NCI-H524 (cell line): ENCODE measurements around the gene CUBN.

Experiments
- DNase-seq, 2 experiments: peaks; one replicate each; lab custom pipeline; 2025; lab: John Stamatoyannopoulos, UW

Gene CUBN

DNA sequence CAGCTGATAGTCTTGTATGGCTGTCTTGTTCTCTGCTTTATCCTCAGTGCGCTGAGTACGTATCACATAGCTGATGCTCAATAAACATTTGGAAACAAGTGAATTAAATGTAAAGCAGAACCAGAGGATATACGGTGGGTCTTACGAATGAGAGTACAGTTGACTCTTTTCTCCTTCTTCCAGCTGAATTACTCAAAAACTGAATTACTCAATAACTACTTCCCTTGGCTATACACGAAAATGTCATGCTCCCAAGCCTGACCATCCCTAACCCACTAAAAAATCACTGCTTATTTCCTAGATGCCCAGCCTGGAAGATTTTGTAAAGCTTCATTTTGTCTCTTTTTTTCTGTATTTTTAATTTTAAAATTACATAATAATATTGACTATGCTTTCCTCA lies 309.2 kb downstream of the CUBN start:
- DNase-seq: no peak

DNA sequence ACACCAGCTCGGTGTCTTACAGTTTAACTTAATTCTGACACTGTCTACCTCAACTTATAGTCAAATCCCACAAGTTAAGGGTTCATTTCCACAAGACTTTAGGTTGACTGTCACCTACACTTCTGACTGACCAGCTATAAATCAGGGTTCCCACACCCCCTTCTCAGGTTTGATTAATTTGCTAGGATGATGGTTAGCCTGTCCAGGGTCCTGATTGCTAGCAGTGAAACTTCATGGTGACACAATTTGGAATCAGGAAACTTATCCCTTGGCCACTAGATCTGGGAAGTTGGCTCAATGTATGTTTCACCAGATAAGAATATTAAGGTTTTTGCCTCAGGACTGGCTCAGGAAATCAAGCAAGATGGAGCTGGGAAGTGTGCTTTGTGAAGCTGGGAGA lies 309.6 kb downstream of the CUBN start:
- DNase-seq: no peak

DNA sequence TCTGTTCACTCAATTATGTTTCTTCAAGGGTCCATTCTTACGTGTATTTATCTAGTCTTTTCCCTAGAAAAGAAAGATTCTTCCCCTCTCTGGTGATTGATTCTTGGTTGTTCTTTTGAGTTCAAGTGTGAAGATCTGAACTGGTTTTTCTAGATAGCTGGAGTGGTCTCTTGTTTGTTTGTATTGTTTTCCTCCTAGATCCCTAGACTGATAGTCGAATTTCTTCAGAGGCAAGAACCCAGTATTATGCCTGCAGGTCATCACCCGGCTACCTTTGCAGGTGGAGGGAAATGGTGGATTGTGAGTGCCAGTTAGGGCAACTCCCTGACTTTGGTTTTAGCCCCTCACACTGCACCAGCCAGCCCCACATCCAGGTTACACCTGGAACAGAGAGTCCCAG lies 310.2 kb downstream of the CUBN start:
- DNase-seq: no peak

DNA sequence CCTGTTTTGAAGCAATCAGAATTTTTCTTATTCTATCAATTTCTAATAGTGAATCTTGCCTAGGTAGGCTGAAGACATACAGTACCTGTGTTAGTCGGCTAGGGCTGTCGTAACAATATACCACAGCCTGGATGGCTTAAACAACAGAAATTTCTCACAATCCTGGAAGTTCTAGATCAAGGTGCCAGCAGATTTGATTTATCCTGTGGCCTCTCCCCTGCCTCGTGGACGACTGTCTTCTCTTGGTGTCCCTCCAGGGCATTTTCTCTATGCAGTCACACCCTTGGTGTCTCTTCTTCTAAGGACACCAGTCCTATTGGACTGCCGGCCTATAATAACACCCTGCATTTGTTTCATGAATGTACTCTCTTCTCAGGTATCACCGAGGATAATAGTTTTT lies 310.6 kb downstream of the CUBN start:
- DNase-seq: no peak

DNA sequence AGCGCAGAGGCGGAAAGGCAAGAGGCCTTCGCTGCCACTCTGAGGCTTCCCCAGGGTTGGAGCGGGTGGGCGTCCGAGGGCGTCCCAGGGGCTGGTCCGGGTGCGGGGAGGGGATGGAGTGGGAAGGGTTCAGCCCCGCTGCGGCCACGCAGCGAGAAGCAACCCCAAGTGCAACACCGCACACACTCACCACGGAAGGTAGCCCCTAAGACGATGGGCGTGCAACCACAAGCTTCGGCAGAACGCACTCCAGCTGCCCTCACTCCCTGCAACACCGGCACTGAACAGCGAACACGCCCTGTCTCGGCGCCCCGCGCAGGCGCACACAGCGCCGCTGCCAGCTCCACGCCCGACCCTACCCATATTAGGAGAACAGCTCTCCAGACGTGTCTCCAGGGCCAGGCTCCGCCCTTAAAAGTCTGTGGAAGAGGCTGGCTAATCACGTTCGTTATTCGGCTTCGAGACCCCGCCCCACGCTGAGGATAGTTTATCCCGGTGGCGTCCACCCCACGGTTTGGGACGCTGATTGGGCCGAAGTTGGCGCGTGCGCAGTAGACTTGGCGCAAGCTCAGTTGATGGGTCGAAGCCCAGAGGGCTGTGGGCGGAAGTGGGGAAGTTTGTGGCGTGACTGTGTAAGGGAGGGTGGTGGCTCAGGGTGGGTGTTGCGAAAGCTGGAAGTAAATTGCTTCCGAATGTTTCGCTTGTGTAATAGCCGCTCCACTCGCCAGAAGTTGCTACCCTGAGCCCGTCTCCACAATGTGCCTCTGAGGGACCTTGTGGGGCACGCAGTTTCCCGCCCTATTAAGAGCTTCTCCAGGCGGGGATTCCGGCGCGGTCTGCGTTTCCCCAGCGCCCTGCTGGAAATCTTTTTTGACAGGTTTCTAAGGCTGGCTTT lies 312.2 kb downstream of the CUBN start, which contains the start of gene RSU1:
Gene RSU1, minus strand, starts transcription at position 300 of the 895 bp plus-strand sequence. CDS start 343 bp downstream, outside the sequence.
- DNase-seq: peak; percentile 80 to 95

GRCh38 chr10:16816830-16817124 lies 312.8 kb downstream of the CUBN start:
- DNase-seq: no peak

- DNase-seq: no peak
Measured at GRCh38 chr10:16816171-16816570, 313.4 kb downstream of the CUBN start.

- no peak for DNase-seq
Measured at GRCh38 chr10:16814012-16814411, 315.6 kb downstream of the CUBN start.

DNA sequence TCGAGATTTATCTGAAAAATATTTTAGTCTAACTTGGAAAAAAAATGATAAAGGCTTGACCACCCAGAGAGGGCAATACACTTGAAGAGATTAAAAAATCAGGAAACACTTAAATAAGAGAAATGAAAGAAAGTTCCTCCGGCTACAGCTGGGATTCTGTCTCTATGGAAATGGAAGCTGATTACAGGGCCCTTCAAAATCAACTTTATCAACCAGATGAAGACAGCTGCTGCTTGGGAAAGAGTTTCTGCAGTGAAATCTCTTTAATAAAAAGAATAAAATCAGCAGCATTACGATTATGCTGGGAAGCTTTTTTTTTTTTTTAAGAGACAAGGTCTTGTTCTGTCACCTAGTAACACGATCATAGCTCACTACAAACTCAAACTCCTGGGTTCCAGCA lies 316.9 kb downstream of the CUBN start:
- no peak for DNase-seq

GRCh38 chr10:16811765-16812164 lies 317.8 kb downstream of the CUBN start:
- no peak for DNase-seq

- DNase-seq: no peak
Measured at GRCh38 chr10:16811292-16811691, 318.3 kb downstream of the CUBN start.

GRCh38 chr10:16809074-16809718 lies 320.4 kb downstream of the CUBN start:
- DNase-seq: peak in 1 of 2 experiments; percentile 6

DNA sequence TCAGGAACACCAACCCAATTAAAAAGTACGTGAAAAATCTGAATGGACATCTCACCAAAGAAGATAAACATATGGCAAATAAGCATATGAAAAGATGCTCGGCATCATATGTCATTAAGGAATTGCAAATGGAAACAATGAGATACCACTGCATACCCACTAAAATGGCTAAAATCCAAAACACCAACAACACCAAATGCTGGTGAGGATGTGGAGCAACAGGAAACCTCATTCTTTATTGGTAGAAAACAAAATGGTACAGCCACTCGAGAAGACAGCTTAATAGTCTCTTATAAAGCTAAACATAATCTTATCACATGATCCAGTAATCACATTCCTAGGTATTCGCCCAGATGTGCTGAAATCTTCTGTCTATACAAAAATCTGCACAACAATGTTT lies 325.5 kb downstream of the CUBN start:
- no peak for DNase-seq

DNA sequence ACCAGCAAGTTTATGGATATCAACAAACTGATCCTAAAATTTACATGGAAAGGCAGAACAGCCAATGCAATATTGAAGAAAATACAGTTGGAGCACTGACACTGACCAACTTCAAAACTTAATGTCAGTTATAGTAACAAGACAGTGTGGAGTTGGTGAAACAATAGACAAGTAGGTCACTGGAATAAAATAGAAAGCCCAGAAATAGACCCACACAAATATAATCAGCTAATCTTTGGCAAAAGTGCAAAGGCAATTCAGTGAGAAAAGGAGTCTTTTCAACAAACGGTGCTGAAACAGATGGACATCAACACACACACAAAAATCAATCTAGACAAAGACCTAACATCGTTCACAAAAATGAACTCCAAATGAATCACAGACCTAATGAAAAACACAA lies 326.1 kb downstream of the CUBN start:
- DNase-seq: no peak

DNA sequence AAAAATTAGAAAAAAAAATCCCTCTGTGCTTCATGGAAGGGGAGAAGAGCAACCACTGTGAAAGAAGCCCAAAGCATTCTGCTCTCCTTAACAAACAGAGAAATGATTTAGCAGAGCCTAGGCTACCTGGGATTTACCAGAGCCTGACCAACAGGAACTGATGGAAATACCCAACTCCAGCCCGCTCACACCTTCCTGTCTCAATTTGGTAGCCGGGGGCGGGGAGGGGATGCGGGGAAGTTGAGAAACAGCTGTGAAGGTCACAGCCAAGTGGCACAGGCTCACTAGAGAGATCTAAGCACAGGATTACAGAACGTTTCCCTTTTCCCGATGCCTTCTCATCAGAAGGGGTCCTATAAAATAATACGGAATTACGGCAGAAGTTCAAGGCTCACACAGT lies 330.0 kb downstream of the CUBN start:
- no peak for DNase-seq

GRCh38 chr10:16798571-16798970 lies 331.0 kb downstream of the CUBN start:
- no peak for DNase-seq

GRCh38 chr10:16795410-16796073 lies 334.1 kb downstream of the CUBN start:
- no peak for DNase-seq

- no peak for DNase-seq
Measured at GRCh38 chr10:16794005-16794404, 335.6 kb downstream of the CUBN start.

GRCh38 chr10:16792675-16793074 lies 336.9 kb downstream of the CUBN start:
- no peak for DNase-seq

GRCh38 chr10:16789765-16790164 lies 339.8 kb downstream of the CUBN start:
- no peak for DNase-seq

DNA sequence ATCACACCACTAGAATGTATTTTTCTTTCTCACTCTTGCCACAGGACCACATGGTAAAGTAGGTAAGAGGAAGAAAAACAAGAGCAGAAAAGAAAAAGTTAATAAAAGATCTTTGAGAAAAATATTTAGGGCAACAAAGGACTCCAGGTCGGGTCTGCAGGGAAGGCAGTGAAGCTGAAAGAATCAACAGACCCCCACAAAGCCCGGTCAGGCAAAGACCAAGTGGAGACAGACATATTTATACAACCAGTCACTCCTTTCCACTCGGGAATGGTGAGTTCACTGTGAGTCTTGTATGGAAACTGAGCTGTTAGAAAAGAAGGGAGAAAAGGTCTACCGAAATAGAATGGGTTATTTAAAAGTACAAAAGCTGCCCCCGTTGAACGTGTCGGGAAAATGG lies 340.4 kb downstream of the CUBN start:
- no peak for DNase-seq

DNA sequence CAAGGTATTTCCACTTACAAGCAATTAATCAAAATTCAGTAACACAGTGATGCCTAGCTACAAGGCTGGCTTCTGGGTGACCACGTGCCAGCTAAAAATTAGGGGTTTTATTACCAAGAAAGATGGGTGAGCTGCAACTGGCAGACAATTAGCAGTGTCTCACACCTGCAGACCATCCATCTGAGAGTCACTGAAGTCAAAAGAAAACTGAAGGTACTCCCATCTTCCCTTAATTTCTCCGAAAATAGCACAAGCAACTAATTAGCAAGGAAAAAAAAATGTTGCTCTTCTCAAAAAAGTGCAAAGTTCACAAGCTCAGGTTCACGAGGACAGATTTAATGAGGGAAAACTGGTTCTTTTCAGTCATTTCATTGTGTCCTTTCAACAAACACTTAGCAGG lies 340.8 kb downstream of the CUBN start:
- DNase-seq: no peak

GRCh38 chr10:16788125-16788524 lies 341.5 kb downstream of the CUBN start:
- DNase-seq: no peak
